ENCODE measurements around the gene OTOS. TPM values are rescaled to one million over a fixed set of nuclear protein-coding genes. Genes with fewer than 3 reads are reported as not detected.

Gene OTOS
- total RNA-seq, 1 experiment from 2014 or later = not detected

DNA sequence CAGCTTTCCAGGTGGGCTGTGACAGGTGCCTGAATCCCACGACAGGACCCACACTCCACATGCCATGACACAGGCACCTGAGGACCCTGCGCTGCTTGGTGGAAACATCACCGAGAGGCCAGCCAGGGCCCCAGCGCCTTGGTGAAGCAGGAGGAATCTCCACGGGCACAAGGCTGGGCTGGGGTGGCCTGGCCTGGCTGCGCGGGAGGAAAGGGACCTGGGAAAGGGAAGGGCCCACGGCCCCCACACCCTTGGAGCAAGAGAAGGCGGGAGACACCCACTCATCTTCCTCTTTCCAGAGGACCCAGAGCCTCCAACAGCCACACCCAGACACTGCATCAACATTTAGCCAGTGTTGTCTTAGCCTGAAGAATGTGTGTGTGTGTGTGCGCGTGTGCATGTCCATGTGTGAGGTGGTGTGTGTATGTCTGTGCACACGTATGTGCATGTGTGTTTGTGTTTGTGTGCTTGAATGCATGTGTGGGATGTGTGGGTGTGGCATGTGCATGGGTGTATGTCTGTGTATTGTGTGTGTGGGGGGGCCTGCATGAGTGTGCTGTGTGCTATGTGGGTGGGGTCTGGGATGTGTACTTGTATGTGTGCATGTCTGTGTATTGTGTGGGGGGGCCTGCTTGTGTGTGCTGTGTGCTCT is 6.3 kb upstream of the OTOS start:
- ATAC-seq (no peak), DNase-seq (ENCODE audit: low read depth, low spot score) (no peak)
- Histone ChIP-seq H3K4me1 (ENCODE audit: control insufficient read depth, insufficient read depth, low read length) (no peaks in the 10 kb centered on the region; the same call in 1 of the 2 replicates), H3K27me3 (ENCODE audit: control insufficient read depth, insufficient read depth, low read length) (no peaks in the 10 kb centered on the region), H3K4me3 (ENCODE audit: low read depth in 2 of 2, low read length in 2 of 2) (no peak overlapping the region), H3K27ac (ENCODE audit: low read length) (no peak overlapping the region), H3K36me3 (ENCODE audit: control insufficient read depth, insufficient read depth, low read length) (no peaks in the 10 kb centered on the region), H3K9me3 (ENCODE audit: control insufficient read depth, insufficient read depth, low read depth, low read length) (no peaks in the 10 kb centered on the region)
- POLR2A ChIA-PET = no interaction called here
- intact Hi-C loops (cut with micrococcal nuclease; ENCODE audit: unreplicated experiment) (no loop called here), in situ Hi-C loops (cut with HindIII; ENCODE audit: low pct_unique_long_range_greater_than_20kb, low sequenced_read_pairs) (no loop called here)
- BruUV-seq (replicated peaks) = no TSS peak
- TF ChIP-seq TCF7L2 (IDR thresholded peaks at IDR 0.05; ENCODE audit: low read depth, low read length) = no peak
- CTCF ChIA-PET = no interaction called here

DNA sequence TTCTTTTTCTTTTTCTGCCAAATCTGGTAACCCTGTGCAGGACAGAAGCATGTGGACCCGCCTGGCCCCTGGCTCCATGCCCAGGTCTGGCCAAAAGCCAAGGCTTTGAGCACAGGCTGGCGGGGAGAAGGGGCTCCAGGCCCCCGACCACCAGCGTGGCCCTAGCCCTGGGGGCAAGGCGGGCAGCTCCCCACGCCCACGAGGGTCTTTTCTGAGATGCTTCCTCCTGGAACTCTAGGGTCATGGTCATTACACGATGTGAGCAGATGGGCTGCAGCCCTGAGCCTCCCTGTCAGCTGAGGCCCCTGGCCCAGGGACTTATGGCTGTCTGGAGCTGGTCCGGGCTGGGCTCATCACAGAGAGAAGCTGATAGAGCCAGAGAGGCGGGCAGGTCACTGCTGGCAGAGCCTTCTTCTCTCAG is 5.7 kb upstream of the OTOS start:
- no peak overlapping the region for H3K27ac ChIP-seq (ENCODE audit: low read length)
- ATAC-seq (no peak), DNase-seq (ENCODE audit: low read depth, low spot score) (no peak)
- H3K4me1 ChIP-seq (ENCODE audit: control insufficient read depth, insufficient read depth, low read length) = no peaks in the 10 kb centered on the region
- BruUV-seq (replicated peaks) = no TSS peak
- ChIA-PET POLR2A (no interaction called here), CTCF (no interaction called here)
- no peaks in the 10 kb centered on the region for H3K27me3 ChIP-seq (ENCODE audit: control insufficient read depth, insufficient read depth, low read length)
- TF ChIP-seq TCF7L2 (IDR thresholded peaks at IDR 0.05; ENCODE audit: low read depth, low read length) (no peak), POLR2AphosphoS5 (IDR thresholded peaks at IDR 0.05; ENCODE audit: low read depth, low read length) (no peak), SIN3A (IDR thresholded peaks at IDR 0.05; ENCODE audit: borderline replicate concordance, insufficient read depth, low read depth, low read length) (no peak)
- TF ChIP-seq, protein P1, sequence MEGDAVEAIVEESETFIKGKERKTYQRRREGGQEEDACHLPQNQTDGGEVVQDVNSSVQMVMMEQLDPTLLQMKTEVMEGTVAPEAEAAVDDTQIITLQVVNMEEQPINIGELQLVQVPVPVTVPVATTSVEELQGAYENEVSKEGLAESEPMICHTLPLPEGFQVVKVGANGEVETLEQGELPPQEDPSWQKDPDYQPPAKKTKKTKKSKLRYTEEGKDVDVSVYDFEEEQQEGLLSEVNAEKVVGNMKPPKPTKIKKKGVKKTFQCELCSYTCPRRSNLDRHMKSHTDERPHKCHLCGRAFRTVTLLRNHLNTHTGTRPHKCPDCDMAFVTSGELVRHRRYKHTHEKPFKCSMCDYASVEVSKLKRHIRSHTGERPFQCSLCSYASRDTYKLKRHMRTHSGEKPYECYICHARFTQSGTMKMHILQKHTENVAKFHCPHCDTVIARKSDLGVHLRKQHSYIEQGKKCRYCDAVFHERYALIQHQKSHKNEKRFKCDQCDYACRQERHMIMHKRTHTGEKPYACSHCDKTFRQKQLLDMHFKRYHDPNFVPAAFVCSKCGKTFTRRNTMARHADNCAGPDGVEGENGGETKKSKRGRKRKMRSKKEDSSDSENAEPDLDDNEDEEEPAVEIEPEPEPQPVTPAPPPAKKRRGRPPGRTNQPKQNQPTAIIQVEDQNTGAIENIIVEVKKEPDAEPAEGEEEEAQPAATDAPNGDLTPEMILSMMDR (IDR thresholded peaks at IDR 0.05) = no peak
- TF ChIP-seq, protein P2, sequence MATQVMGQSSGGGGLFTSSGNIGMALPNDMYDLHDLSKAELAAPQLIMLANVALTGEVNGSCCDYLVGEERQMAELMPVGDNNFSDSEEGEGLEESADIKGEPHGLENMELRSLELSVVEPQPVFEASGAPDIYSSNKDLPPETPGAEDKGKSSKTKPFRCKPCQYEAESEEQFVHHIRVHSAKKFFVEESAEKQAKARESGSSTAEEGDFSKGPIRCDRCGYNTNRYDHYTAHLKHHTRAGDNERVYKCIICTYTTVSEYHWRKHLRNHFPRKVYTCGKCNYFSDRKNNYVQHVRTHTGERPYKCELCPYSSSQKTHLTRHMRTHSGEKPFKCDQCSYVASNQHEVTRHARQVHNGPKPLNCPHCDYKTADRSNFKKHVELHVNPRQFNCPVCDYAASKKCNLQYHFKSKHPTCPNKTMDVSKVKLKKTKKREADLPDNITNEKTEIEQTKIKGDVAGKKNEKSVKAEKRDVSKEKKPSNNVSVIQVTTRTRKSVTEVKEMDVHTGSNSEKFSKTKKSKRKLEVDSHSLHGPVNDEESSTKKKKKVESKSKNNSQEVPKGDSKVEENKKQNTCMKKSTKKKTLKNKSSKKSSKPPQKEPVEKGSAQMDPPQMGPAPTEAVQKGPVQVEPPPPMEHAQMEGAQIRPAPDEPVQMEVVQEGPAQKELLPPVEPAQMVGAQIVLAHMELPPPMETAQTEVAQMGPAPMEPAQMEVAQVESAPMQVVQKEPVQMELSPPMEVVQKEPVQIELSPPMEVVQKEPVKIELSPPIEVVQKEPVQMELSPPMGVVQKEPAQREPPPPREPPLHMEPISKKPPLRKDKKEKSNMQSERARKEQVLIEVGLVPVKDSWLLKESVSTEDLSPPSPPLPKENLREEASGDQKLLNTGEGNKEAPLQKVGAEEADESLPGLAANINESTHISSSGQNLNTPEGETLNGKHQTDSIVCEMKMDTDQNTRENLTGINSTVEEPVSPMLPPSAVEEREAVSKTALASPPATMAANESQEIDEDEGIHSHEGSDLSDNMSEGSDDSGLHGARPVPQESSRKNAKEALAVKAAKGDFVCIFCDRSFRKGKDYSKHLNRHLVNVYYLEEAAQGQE (IDR thresholded peaks at IDR 0.05; ENCODE audit: insufficient read depth in 1 of 2, low read depth in 2 of 2, low read length in 1 of 2) = no peak
- H3K9me3 ChIP-seq (ENCODE audit: control insufficient read depth, insufficient read depth, low read depth, low read length) = no peaks in the 10 kb centered on the region
- in situ Hi-C loops (cut with HindIII; ENCODE audit: low pct_unique_long_range_greater_than_20kb, low sequenced_read_pairs) = no loop called here
- no peak overlapping the region for H3K4me3 ChIP-seq (ENCODE audit: low read depth in 2 of 2, low read length in 2 of 2)
- no peaks in the 10 kb centered on the region for H3K36me3 ChIP-seq (ENCODE audit: control insufficient read depth, insufficient read depth, low read length)
- intact Hi-C loops (cut with micrococcal nuclease; ENCODE audit: unreplicated experiment) = no loop called here

DNA sequence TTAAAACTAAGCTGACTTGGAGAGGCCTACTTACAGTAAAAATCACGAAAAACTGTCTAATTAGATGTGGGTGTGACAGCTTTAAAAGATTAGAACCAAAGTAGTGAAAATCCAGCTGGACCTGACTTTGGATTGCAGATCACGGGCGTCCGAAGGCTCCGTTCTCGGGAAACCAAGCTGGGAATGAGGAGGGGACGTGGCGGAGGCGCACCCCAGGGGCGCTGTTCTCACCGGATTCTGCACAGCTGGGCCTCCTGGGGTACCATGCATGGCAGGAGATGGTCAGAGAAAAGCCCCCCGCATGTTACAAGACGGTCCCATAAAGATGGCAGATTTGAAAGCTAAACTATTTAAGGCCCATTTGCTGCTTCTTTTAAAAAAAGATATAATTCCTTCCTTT is 5.0 kb upstream of the OTOS start:
- H3K9me3 ChIP-seq (ENCODE audit: control insufficient read depth, insufficient read depth, low read depth, low read length) = no peaks in the 10 kb centered on the region
- H3K4me3 ChIP-seq (ENCODE audit: low read depth in 2 of 2, low read length in 2 of 2) = no peak overlapping the region
- H3K36me3 ChIP-seq (ENCODE audit: control insufficient read depth, insufficient read depth, low read length) = no peaks in the 10 kb centered on the region
- intact Hi-C loops (cut with micrococcal nuclease; ENCODE audit: unreplicated experiment) = no loop called here
- CTCF ChIA-PET = interaction anchor here (0.6 to 0.7 kb wide), 2 partner anchors 72 to 231 kb away, joined by 4 to 19 read pairs; no protein-coding TSS in a partner anchor
- DNase-seq (ENCODE audit: low read depth, low spot score) (no peak), ATAC-seq (no peak)
- TF ChIP-seq POLR2AphosphoS5 (IDR thresholded peaks at IDR 0.05; ENCODE audit: low read depth, low read length) (no peak), TCF7L2 (IDR thresholded peaks at IDR 0.05; ENCODE audit: low read depth, low read length) (no peak), SIN3A (IDR thresholded peaks at IDR 0.05; ENCODE audit: borderline replicate concordance, insufficient read depth, low read depth, low read length) (no peak)
- TF ChIP-seq, protein P1 (IDR thresholded peaks at IDR 0.05) = no peak
- TF ChIP-seq, protein P2 (IDR thresholded peaks at IDR 0.05; ENCODE audit: insufficient read depth in 1 of 2, low read depth in 2 of 2, low read length in 1 of 2) = no peak
- no peaks in the 10 kb centered on the region for H3K27me3 ChIP-seq (ENCODE audit: control insufficient read depth, insufficient read depth, low read length)
- no peak overlapping the region for H3K27ac ChIP-seq (ENCODE audit: low read length)
- POLR2A ChIA-PET = no interaction called here
- in situ Hi-C loops (cut with HindIII; ENCODE audit: low pct_unique_long_range_greater_than_20kb, low sequenced_read_pairs) = no loop called here
- H3K4me1 ChIP-seq (ENCODE audit: control insufficient read depth, insufficient read depth, low read length) = no peaks in the 10 kb centered on the region
- BruUV-seq (replicated peaks) = no TSS peak
